HEK293 (cell line): Measurements from ENCODE around the gene SAMD1.
A peak's percentile ranks its signal among the peaks of the same experiment; 100 is the strongest.

Experiments used
- CTCF ChIA-PET: fragments of 350-600 bp; formaldehyde crosslinking; extraction: SDS; loops from one replicate; lab custom pipeline; 2021; ENCODE audit warnings: antibody characterized with exemption; lab: Yijun Ruan, JAX
- POLR2A ChIA-PET: fragments of 300-600 bp; formaldehyde crosslinking; extraction: SDS; loops from one replicate; lab custom pipeline; 2020; ENCODE audit warnings: antibody characterized with exemption, inconsistent platforms; lab: Yijun Ruan, JAX
- H3K27ac ChIP-seq: fragments of 200-500 bp; sonication (Bioruptor generic); 2 replicates; pipeline ENCODE4 v1.5.1; 2014; ENCODE audit warnings: low read depth, low read length, control low read depth, inconsistent platforms; ENCODE audit errors: extremely low read depth
- H3K36me3 ChIP-seq, 2 experiments: fragments of 200-500 bp in 1 of 2; sonication (Bioruptor generic) in 1 of 2; 1 replicate in 1 of 2; 2 replicates in 1 of 2; pipeline ENCODE4 v1.5.1; 2014 to 2017; ENCODE audit warnings: inconsistent platforms in 2 of 2, low read length in 2 of 2; ENCODE audit not compliant: control insufficient read depth in 2 of 2, insufficient read depth in 1 of 2
- H3K4me1 ChIP-seq: fragments of 200-500 bp; sonication (Bioruptor generic); 2 replicates; pipeline ENCODE4 v1.5.1; 2014; ENCODE audit warnings: mild to moderate bottlenecking, low read length, inconsistent platforms; ENCODE audit not compliant: control insufficient read depth, insufficient read depth
- H3K4me3 ChIP-seq: 2 replicates; pipeline ENCODE4 v1.5.1; 2011; ENCODE audit warnings: low read depth, mild to moderate bottlenecking, control low read depth, low read length, moderate library complexity
- H3K9me3 ChIP-seq: fragments of 200-500 bp; sonication (Bioruptor generic); 2 replicates; pipeline ENCODE4 v1.5.1; 2014; ENCODE audit warnings: low read depth, low read length, inconsistent platforms; ENCODE audit not compliant: control insufficient read depth, insufficient read depth
- EGR2 ChIP-seq: fragments of 450-650 bp; formaldehyde crosslinking; IDR thresholded peaks from 2 replicates; pipeline ENCODE4 v1.5.1; 2016; ENCODE audit warnings: low read depth, missing biosample characterization, missing genetic modification characterization
- GLI2 ChIP-seq: fragments of 450-650 bp; formaldehyde crosslinking; IDR thresholded peaks from 2 replicates; pipeline ENCODE4; 2017; ENCODE audit warnings: missing biosample characterization, missing genetic modification characterization, low read depth, borderline replicate concordance
- GLIS1 ChIP-seq: fragments of 450-650 bp; formaldehyde crosslinking; IDR thresholded peaks from 2 replicates; pipeline ENCODE4 v1.5.1; 2016; ENCODE audit warnings: missing biosample characterization, missing genetic modification characterization
- MYNN ChIP-seq: fragments of 450-650 bp; formaldehyde crosslinking; IDR thresholded peaks from 2 replicates; pipeline ENCODE4 v1.5.1; 2016; ENCODE audit warnings: missing biosample characterization, missing genetic modification characterization, borderline replicate concordance
- TRIM28 ChIP-seq: IDR thresholded peaks from 2 replicates; pipeline ENCODE4 v1.6.1; 2011; ENCODE audit warnings: low read length, control low read depth, borderline replicate concordance
- ZBTB1 ChIP-seq: fragments of 450-650 bp; formaldehyde crosslinking; IDR thresholded peaks from 2 replicates; pipeline ENCODE4 v1.5.1; 2016; ENCODE audit warnings: missing biosample characterization, missing genetic modification characterization
- ZBTB8A ChIP-seq: fragments of 450-650 bp; formaldehyde crosslinking; IDR thresholded peaks from 2 replicates; pipeline ENCODE4 v1.5.1; 2016; ENCODE audit warnings: missing biosample characterization, missing genetic modification characterization
- ZNF114 ChIP-seq: fragments of 450-650 bp; formaldehyde crosslinking; IDR thresholded peaks from 2 replicates; pipeline ENCODE4 v1.5.0; 2017; ENCODE audit warnings: missing biosample characterization, missing genetic modification characterization
- ZNF121 ChIP-seq: fragments of 450-650 bp; formaldehyde crosslinking; IDR thresholded peaks from 2 replicates; pipeline ENCODE4 v1.5.1; 2016; ENCODE audit warnings: missing biosample characterization, missing genetic modification characterization
- ZNF132 ChIP-seq: fragments of 450-650 bp; formaldehyde crosslinking; IDR thresholded peaks from 2 replicates; pipeline ENCODE4 v1.5.1; 2017; ENCODE audit warnings: missing biosample characterization, missing genetic modification characterization, borderline replicate concordance
- ZNF19 ChIP-seq: fragments of 450-650 bp; formaldehyde crosslinking; IDR thresholded peaks from 2 replicates; pipeline ENCODE4; 2016; ENCODE audit warnings: missing biosample characterization, missing genetic modification characterization, low read depth
- ZNF211 ChIP-seq: fragments of 450-650 bp; formaldehyde crosslinking; IDR thresholded peaks from 2 replicates; pipeline ENCODE4 v1.5.1; 2016; ENCODE audit warnings: low read depth, missing biosample characterization, missing genetic modification characterization
- ZNF266 ChIP-seq: fragments of 450-650 bp; formaldehyde crosslinking; IDR thresholded peaks from 2 replicates; pipeline ENCODE4 v1.5.1; 2016; ENCODE audit warnings: missing biosample characterization, missing genetic modification characterization, low read depth
- ZNF433 ChIP-seq: fragments of 450-650 bp; formaldehyde crosslinking; IDR thresholded peaks from 2 replicates; pipeline ENCODE4 v1.5.1; 2016; ENCODE audit warnings: missing biosample characterization, missing genetic modification characterization, low read depth
- ZSCAN30 ChIP-seq: fragments of 450-650 bp; IDR thresholded peaks from 2 replicates; pipeline ENCODE4 v1.5.1; 2018; ENCODE audit warnings: missing biosample characterization, mild to moderate bottlenecking, missing genetic modification characterization, moderate library complexity
- TF ChIP-seq, protein P1 (sequence below): fragments of 450-650 bp; formaldehyde crosslinking; IDR thresholded peaks from 2 replicates; pipeline ENCODE4 v1.5.1; 2016; ENCODE audit warnings: missing biosample characterization, missing genetic modification characterization
- TF ChIP-seq, protein P2 (sequence below): fragments of 450-650 bp; formaldehyde crosslinking; IDR thresholded peaks from 2 replicates; pipeline ENCODE4 v1.5.1; 2016; ENCODE audit warnings: missing biosample characterization, missing genetic modification characterization
- TF ChIP-seq, protein P3 (sequence below): fragments of 450-650 bp; formaldehyde crosslinking; IDR thresholded peaks from 2 replicates; pipeline ENCODE4 v1.5.1; 2016; ENCODE audit warnings: missing biosample characterization, missing genetic modification characterization
- TF ChIP-seq, protein P4 (sequence below): fragments of 450-650 bp; formaldehyde crosslinking; IDR thresholded peaks from 2 replicates; pipeline ENCODE4 v1.5.1; 2016; ENCODE audit warnings: missing biosample characterization, missing genetic modification characterization

The SAMD1 gene

DNA sequence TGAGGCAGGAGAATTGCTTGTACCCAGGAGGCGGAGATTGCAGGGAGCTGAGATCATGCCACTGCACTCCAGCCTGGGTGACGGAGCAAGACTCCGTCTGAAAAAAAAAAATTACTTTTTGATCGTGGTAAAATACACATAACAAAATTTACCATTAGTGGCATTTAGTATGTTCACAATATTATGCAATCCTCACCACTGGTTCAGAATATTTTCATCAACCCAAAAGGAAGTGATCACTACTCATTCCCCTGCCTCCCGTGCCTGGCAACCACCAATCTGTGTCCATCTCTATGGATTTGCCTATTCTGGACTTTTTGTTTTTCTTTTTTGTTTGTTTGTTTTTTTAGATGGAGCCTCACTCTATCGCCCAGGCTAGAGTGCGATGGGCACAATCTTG is 27.4 kb downstream of the SAMD1 start (continued):
- TF ChIP-seq, protein P1, sequence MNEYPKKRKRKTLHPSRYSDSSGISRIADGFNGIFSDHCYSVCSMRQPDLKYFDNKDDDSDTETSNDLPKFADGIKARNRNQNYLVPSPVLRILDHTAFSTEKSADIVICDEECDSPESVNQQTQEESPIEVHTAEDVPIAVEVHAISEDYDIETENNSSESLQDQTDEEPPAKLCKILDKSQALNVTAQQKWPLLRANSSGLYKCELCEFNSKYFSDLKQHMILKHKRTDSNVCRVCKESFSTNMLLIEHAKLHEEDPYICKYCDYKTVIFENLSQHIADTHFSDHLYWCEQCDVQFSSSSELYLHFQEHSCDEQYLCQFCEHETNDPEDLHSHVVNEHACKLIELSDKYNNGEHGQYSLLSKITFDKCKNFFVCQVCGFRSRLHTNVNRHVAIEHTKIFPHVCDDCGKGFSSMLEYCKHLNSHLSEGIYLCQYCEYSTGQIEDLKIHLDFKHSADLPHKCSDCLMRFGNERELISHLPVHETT (tag by site-specific recombination), result no peak
- TF ChIP-seq ZNF114 (tag by site-specific recombination) (no peak), ZNF211 (tag by site-specific recombination) (no peak), TRIM28 (no peak), ZSCAN30 (tag by site-specific recombination) (no peak), MYNN (no peak), ZNF19 (tag by site-specific recombination) (no peak)
- TF ChIP-seq, all 188 proteins: peak for 0

DNA sequence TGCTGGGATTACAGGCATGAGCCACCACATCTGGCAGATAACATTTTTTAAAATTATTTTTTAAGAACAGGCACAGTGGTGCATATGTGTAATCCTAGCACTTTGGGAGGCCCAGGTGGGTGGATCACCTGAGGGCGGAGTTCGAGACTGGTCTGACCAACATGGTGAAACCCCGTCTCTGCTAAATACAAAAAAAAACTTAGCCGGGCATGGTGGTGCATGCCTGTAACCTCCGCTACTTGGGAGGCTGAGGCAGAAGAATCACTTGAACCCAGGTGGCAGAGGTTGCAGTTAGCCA is 28.0 kb downstream of the SAMD1 start:
- TF ChIP-seq ZNF132 (tag by site-specific recombination) (no peak), ZNF266 (no peak), ZNF433 (tag by site-specific recombination) (no peak)

DNA sequence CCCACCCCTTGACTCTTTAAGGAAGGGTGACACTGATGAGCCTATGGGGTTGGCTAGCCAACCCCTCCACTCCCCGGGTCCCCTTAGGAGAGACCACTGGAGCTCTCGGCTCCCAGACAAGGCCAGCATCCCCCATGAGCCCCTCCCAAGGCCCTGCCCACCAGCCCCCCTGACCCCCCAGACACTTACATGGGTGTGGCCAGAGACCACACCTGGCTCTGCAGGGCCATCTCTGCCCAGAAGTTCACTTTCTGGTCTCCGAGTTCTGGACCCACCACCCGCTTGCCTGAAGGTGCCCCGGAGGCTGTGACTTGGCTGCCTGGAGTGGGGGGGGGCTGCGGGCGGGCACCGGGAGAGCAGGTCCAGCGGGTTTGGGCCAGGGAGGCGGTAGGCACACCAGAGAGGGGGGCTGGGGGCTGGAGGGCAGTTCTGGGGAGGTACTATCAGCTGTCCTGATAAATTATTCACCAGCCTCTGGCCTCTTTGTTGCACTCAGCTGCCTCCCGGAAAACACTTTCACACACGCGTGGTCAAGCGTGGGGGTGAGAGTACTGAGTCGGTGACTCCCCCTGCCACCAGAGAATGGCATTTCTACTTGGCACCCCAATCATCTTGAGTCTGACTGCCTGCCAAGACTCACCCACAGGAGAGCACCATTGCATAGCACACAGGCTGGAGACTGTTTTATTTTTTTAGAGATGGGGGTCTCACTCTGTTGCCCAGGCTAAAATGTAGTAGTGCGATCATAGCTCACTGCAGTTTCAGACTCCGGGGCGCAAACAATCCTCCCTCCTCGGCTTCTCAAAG is 28.6 kb downstream of the SAMD1 start, which contains the start of gene PALM3:
PALM3 (minus strand) TSS at position 326 of the 807 bp plus-strand sequence; CDS start at position 230, 96 bp downstream.
- ChIA-PET POLR2A (no interaction called here), CTCF (interaction anchor here (0.6 to 6.9 kb wide), 3 partner anchors 9 to 345 kb away, joined by 3 to 80 read pairs (median 8); partner anchors contain the start of gene MISP3)
- H3K4me1 ChIP-seq, result peaks cover 4% of the 10 kb centered on the region
- H3K9me3 ChIP-seq, result no peaks in the 10 kb centered on the region
- peak; percentile 46; the same call in 1 of the 2 replicates for TF ChIP-seq ZNF121 (tag by site-specific recombination)
- TF ChIP-seq, protein P2, sequence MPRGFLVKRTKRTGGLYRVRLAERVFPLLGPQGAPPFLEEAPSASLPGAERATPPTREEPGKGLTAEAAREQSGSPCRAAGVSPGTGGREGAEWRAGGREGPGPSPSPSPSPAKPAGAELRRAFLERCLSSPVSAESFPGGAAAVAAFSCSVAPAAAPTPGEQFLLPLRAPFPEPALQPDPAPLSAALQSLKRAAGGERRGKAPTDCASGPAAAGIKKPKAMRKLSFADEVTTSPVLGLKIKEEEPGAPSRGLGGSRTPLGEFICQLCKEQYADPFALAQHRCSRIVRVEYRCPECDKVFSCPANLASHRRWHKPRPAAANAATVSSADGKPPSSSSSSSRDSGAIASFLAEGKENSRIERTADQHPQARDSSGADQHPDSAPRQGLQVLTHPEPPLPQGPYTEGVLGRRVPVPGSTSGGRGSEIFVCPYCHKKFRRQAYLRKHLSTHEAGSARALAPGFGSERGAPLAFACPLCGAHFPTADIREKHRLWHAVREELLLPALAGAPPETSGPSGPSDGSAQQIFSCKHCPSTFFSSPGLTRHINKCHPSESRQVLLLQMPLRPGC (tag by site-specific recombination), result no peak
- TF ChIP-seq, all 188 proteins: peak for 1
- H3K27ac ChIP-seq, result no peak within 1 kb of the TSS
- no peak within 1 kb of the TSS for H3K4me3 ChIP-seq
- H3K36me3 ChIP-seq, result no peaks in the 10 kb centered on the region

More for the DNA sequence above, 28.0 kb downstream of the SAMD1 start:
- Histone ChIP-seq H3K36me3 (no peaks in the 10 kb centered on the region), H3K27ac (no peak overlapping the region), H3K4me1 (peaks cover 4% of the 10 kb centered on the region), H3K4me3 (no peak overlapping the region), H3K9me3 (no peaks in the 10 kb centered on the region)
- CTCF ChIA-PET, result interaction anchor here (0.6 to 6.9 kb wide), 2 partner anchors 9 to 345 kb away, joined by 3 to 80 read pairs; partner anchors contain the start of gene MISP3
- POLR2A ChIA-PET, result no interaction called here

DNA sequence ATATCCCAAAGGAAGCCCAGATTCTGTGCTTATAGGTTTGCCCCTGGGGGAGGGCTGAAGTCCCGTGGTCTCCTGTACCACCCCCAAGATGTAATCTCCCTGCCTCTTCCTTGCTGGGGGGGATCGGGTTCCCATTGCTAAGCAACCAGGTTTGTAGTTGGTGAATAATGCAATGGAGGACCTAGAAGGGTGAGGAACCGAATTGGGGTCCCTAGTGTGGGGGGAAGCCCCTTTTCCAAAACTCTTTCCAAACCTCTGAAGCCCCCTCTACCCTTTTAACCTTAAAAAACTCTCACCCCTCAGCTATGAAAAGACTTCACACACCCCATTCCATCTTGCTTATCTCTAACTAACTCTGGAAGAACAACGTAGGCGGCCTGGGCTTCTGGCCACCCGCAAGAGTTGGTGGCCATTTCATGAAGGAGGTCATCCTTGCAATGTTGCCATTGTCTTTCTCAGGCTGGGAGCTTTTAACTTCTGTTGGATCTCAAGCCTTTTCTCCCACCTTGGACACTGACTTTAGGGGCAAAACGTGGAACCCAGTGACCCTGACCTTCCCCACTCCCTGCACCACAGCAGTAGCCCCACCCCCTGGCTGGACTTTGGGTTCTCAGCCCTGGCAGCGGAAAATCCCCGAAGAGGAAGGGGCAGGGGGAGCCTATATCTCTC is 29.3 kb downstream of the SAMD1 start:
- Histone ChIP-seq H3K9me3 (no peaks in the 10 kb centered on the region), H3K4me3 (no peak overlapping the region), H3K4me1 (peaks cover 4% of the 10 kb centered on the region), H3K36me3 (no peaks in the 10 kb centered on the region), H3K27ac (no peak overlapping the region)
- CTCF ChIA-PET, result interaction anchor here (0.8 to 6.9 kb wide), 6 partner anchors 10 to 181 kb away, joined by 3 to 80 read pairs (median 8); partner anchors contain the start of gene MISP3
- POLR2A ChIA-PET, result no interaction called here
- TF ChIP-seq GLI2 (tag by site-specific recombination) (no peak), ZBTB1 (tag by site-specific recombination) (no peak), ZBTB8A (tag by site-specific recombination) (0 out of 2 replicates have a peak, but pooled peaks have one; percentile 38), EGR2 (tag by site-specific recombination) (0 out of 2 replicates have a peak, but pooled peaks have one; percentile 17), GLIS1 (tag by site-specific recombination) (peak; percentile 80)
- TF ChIP-seq, protein P3, sequence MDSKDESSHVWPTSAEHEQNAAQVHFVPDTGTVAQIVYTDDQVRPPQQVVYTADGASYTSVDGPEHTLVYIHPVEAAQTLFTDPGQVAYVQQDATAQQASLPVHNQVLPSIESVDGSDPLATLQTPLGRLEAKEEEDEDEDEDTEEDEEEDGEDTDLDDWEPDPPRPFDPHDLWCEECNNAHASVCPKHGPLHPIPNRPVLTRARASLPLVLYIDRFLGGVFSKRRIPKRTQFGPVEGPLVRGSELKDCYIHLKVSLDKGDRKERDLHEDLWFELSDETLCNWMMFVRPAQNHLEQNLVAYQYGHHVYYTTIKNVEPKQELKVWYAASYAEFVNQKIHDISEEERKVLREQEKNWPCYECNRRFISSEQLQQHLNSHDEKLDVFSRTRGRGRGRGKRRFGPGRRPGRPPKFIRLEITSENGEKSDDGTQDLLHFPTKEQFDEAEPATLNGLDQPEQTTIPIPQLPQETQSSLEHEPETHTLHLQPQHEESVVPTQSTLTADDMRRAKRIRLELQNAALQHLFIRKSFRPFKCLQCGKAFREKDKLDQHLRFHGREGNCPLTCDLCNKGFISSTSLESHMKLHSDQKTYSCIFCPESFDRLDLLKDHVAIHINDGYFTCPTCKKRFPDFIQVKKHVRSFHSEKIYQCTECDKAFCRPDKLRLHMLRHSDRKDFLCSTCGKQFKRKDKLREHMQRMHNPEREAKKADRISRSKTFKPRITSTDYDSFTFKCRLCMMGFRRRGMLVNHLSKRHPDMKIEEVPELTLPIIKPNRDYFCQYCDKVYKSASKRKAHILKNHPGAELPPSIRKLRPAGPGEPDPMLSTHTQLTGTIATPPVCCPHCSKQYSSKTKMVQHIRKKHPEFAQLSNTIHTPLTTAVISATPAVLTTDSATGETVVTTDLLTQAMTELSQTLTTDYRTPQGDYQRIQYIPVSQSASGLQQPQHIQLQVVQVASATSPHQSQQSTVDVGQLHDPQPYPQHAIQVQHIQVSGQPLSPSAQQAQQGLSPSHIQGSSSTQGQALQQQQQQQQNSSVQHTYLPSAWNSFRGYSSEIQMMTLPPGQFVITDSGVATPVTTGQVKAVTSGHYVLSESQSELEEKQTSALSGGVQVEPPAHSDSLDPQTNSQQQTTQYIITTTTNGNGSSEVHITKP, result 0 out of 2 replicates have a peak, but pooled peaks have one; percentile 17
- TF ChIP-seq, protein P4, sequence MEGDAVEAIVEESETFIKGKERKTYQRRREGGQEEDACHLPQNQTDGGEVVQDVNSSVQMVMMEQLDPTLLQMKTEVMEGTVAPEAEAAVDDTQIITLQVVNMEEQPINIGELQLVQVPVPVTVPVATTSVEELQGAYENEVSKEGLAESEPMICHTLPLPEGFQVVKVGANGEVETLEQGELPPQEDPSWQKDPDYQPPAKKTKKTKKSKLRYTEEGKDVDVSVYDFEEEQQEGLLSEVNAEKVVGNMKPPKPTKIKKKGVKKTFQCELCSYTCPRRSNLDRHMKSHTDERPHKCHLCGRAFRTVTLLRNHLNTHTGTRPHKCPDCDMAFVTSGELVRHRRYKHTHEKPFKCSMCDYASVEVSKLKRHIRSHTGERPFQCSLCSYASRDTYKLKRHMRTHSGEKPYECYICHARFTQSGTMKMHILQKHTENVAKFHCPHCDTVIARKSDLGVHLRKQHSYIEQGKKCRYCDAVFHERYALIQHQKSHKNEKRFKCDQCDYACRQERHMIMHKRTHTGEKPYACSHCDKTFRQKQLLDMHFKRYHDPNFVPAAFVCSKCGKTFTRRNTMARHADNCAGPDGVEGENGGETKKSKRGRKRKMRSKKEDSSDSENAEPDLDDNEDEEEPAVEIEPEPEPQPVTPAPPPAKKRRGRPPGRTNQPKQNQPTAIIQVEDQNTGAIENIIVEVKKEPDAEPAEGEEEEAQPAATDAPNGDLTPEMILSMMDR (tag by site-specific recombination), result no peak
